Ishikawa (cell line): Measurements from ENCODE around the gene THSD4.

Experiments
- CEBPB ChIP-seq: IDR thresholded peaks from 2 replicates; pipeline ENCODE4 v1.6.1; 2012
- CREB1 ChIP-seq: IDR thresholded peaks from 2 replicates; pipeline ENCODE4 v1.6.1; 2012; ENCODE audit warnings: low read depth
- EGR1 ChIP-seq: IDR thresholded peaks from 2 replicates; pipeline ENCODE4 v1.6.1; 2012
- EP300 ChIP-seq: IDR thresholded peaks from 2 replicates; pipeline ENCODE4 v1.6.1; 2012; ENCODE audit warnings: borderline replicate concordance
- MAX ChIP-seq: IDR thresholded peaks from 2 replicates; pipeline ENCODE4 v1.6.1; 2012
- RAD21 ChIP-seq: IDR thresholded peaks from 2 replicates; pipeline ENCODE4 v1.6.1; 2012; ENCODE audit warnings: low read depth
- REST ChIP-seq: IDR thresholded peaks from 2 replicates; pipeline ENCODE4 v1.6.1; 2012; ENCODE audit warnings: low read depth, mild to moderate bottlenecking
- TAF1 ChIP-seq: IDR thresholded peaks from 2 replicates; pipeline ENCODE4 v1.6.1; 2012; ENCODE audit warnings: low read depth, mild to moderate bottlenecking
- TCF12 ChIP-seq: IDR thresholded peaks from 2 replicates; pipeline ENCODE4 v1.6.1; 2012; ENCODE audit warnings: low read depth
- TEAD4 ChIP-seq: IDR thresholded peaks from 2 replicates; pipeline ENCODE4 v1.6.1; 2012
- USF1 ChIP-seq: IDR thresholded peaks from 2 replicates; pipeline ENCODE4 v1.6.1; 2012
- YY1 ChIP-seq: IDR thresholded peaks from 2 replicates; pipeline ENCODE4 v1.6.1; 2012; ENCODE audit warnings: low read depth
- ZBTB7A ChIP-seq: IDR thresholded peaks from 2 replicates; pipeline ENCODE4 v1.6.1; 2012; ENCODE audit warnings: low read depth

- no peak for TF ChIP-seq TAF1
- TF ChIP-seq EP300, result no peak
- no peak for TF ChIP-seq ZBTB7A
- no peak for TF ChIP-seq YY1
- no peak for TF ChIP-seq EGR1
- TF ChIP-seq TCF12, result no peak
- TF ChIP-seq TEAD4, result no peak
- TF ChIP-seq USF1, result no peak
- TF ChIP-seq MAX, result no peak
- TF ChIP-seq REST, result no peak
- TF ChIP-seq RAD21, result no peak
- TF ChIP-seq CREB1, result no peak
- TF ChIP-seq CEBPB, result no peak
Observed at GRCh38 chr15:71275098-71275497, 159.8 kb downstream of the THSD4 start.
